ENCODE results near the gene MYLK. TPM values are rescaled to one million over a fixed set of nuclear protein-coding genes. Genes with fewer than 3 reads are reported as not detected.

Gene MYLK
- total RNA-seq, 1 donor: 807 TPM

DNA sequence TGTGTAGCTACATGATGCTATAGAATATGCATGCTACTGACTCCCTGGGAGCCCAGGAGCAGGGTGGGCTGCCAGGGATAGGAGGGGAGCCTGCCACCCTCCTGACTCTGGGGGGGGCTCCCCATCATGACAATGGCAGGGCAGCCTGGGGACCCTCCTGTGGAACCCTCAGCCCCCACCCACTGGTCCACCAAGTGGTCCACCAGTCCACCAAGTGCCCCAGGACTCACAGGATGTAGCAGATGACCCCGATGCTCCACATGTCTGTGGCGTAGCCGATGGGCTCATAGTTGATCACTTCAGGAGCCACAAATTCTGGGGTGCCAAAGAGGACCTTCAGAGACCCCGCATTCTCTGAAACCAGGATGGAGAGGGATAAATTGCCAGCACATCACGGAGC lies 246.3 kb downstream of the MYLK start:
- TF ChIP-seq, protein P1, sequence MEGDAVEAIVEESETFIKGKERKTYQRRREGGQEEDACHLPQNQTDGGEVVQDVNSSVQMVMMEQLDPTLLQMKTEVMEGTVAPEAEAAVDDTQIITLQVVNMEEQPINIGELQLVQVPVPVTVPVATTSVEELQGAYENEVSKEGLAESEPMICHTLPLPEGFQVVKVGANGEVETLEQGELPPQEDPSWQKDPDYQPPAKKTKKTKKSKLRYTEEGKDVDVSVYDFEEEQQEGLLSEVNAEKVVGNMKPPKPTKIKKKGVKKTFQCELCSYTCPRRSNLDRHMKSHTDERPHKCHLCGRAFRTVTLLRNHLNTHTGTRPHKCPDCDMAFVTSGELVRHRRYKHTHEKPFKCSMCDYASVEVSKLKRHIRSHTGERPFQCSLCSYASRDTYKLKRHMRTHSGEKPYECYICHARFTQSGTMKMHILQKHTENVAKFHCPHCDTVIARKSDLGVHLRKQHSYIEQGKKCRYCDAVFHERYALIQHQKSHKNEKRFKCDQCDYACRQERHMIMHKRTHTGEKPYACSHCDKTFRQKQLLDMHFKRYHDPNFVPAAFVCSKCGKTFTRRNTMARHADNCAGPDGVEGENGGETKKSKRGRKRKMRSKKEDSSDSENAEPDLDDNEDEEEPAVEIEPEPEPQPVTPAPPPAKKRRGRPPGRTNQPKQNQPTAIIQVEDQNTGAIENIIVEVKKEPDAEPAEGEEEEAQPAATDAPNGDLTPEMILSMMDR (IDR thresholded peaks at IDR 0.05; ENCODE audit: insufficient read depth, low read depth, low read length): no peak
- no peak overlapping the region for H3K4me3 ChIP-seq (ENCODE audit: low read depth, low read length)
- no peak for DNase-seq (ENCODE audit: low read depth)

DNA sequence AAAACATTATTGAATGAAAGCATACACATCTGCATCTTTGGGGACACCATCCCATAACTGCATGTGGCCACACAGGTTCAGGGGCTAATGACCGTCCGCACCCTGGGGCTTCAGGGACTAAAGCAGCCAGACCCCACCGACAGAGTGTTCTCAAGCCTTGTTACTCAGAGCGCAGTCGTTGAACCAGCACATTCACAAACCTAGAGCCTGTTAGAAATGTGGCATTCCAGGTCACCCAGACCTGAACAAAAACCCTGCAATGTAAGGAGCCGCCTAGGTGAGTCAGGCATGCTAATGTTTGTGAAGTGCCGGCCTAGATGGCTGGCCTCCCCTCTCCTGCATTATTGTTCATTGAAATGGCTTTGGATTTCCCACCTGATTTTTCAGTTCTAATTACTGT lies 247.0 kb downstream of the MYLK start:
- TF ChIP-seq, protein P1 (IDR thresholded peaks at IDR 0.05; ENCODE audit: insufficient read depth, low read depth, low read length): no peak
- no peak for DNase-seq (ENCODE audit: low read depth)
- no peak overlapping the region for H3K4me3 ChIP-seq (ENCODE audit: low read depth, low read length)

DNA sequence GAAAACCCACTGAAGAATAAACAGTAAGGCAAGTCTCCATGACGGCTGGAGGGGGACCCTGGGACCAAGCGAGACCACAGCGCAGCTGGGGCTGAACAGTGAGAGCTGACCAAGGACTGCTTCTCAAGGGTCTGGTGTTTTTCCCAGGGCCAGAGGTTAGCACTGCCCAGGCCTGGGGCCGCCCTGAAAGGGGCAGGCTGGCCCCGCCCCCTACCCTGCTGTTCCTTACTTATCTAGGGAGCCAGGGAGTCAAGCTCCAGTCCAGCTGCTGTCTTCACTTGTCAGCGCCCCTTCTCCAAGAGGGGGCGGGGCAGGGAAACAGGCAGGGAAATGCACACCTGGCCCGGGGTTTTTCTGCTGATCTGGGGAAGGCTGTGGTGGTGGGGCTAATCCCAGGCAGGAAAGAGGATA lies 247.7 kb downstream of the MYLK start:
- DNase-seq (ENCODE audit: low read depth): peak; percentile 63
- H3K4me3 ChIP-seq (ENCODE audit: low read depth, low read length): no peak overlapping the region
- TF ChIP-seq, protein P1 (IDR thresholded peaks at IDR 0.05; ENCODE audit: insufficient read depth, low read depth, low read length): no peak

DNA sequence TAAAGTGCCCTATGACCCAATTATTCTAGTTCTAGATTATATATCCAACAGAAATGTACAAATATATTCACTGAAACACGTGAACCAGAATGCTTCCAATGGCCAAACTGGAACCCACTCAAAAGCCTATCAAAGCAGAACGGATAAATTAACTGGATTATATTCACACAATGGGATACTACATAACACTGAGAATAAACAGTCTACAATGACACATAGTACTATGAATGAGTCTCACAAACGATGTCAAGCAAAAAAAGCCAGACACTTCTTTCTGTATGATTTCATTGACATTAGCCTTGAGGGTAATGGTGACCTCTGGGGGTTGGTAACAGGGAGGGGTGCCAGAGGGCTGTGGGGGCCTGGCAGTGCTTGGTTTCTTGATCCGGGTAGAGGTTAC lies 248.4 kb downstream of the MYLK start:
- H3K4me3 ChIP-seq (ENCODE audit: low read depth, low read length): no peak overlapping the region
- TF ChIP-seq, protein P1 (IDR thresholded peaks at IDR 0.05; ENCODE audit: insufficient read depth, low read depth, low read length): no peak
- no peak for DNase-seq (ENCODE audit: low read depth)

DNA sequence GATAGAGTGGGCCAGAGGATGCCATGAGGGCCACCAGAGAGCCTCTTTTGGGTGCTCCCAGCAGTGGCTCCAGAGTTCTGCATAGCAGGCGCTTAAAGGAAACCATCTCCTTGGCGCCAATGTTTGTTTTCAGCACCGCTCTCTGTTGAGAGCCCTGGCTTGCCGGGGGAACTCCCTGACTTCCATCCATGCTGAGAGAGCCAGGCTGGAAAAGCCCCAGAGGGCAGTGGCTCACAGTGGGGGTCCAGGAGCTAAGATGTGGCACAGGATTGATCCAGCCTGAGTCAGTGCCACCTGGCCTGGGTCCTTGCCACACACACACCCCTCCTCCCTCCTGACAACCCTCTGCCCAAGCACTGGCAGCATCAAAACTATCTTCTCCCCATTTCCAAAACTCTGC lies 248.9 kb downstream of the MYLK start:
- no peak overlapping the region for H3K4me3 ChIP-seq (ENCODE audit: low read depth, low read length)
- no peak for DNase-seq (ENCODE audit: low read depth)
- TF ChIP-seq, protein P1 (IDR thresholded peaks at IDR 0.05; ENCODE audit: insufficient read depth, low read depth, low read length): no peak

DNA sequence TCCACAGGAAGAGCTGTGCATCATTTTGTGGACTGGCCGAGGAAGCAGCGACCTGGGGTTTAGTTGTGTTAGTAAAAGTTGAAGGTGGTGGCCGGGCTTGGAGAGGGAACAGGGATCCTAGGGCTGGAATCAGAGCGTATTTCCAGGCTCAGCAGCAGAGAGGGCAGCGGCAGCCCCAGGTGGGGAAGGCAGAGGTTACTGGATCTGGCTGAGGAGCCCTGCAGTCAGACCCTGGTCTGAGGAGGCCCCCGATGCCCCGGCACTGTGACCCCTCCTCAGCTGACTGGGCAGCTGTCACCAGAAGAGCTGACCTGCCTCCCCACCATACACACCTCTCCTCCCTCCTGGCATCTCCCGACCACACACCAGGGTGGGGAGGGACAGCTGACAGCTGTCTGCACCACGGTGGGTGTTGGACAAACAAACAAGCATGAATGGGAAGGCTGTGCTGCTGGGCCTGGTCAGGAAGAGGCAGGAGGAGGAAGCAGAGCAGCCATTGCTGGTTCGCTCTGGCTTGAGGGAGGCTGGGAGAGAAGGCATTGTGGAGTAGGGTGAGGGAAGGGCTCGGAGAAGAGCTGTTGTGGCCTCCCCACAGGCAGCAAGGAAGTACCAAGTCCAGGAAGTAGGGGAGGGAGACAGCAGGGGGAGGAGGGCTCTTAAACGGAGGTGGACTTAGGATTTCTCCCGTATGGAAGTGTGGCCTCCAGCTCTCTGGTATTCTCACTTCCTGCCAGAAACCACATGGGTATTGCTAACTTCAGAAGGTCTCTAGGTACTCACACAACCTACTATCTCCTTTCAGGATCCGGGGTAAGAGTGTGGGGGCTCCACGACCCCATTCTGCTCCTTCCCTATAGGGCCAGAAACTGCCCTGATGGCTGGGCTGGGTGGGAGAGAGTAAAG lies 249.7 kb downstream of the MYLK start:
- no peak overlapping the region for H3K4me3 ChIP-seq (ENCODE audit: low read depth, low read length)
- no peak for DNase-seq (ENCODE audit: low read depth)
- TF ChIP-seq, protein P1 (IDR thresholded peaks at IDR 0.05; ENCODE audit: insufficient read depth, low read depth, low read length): no peak
